Esophagus muscularis mucosa (tissue), 4 donors: ENCODE results near the gene ANKRD12.

Source experiments
- EP300 ChIP-seq: sonication (generic); formaldehyde crosslinking; IDR thresholded peaks from one replicate; pipeline ENCODE4 v1.6.1; 2017; ENCODE audit warnings: antibody characterized with exemption
- POLR2AphosphoS5 ChIP-seq, 2 donors: sonication (generic); formaldehyde crosslinking; IDR thresholded peaks; one replicate each; pipeline ENCODE4 v1.6.1; 2017; ENCODE audit warnings: antibody characterized with exemption in 2 of 2
- TF ChIP-seq, protein P1 (sequence below), 3 experiments: fragments of 200-600 bp in 2 of 3; fragments of 450-650 bp in 1 of 3; sonication (generic) in 2 of 3; IDR thresholded peaks; one replicate each; pipeline ENCODE4 v1.5.1; 2017 to 2019; ENCODE audit warnings: antibody characterized with exemption in 3 of 3, mild to moderate bottlenecking in 2 of 3, moderate library complexity in 1 of 3

DNA sequence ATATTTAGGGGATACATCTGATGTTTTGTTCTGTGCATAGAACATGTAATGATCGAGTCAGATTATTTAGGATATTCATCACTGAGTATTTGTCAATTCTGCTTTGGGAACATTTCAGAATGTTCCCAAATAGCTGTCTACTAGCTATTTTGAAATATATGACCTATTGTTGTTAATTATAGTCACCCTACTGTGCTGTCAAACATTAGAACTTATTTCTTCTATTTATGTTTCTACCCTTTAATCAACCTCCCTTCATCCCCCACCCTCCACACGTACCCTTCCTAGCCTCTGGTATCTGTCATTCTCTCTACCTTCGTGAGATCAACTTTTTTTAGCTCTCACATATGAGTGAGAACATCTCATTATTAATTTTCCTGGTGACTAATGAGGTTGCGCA, 40.9 kb downstream of the ANKRD12 start:
- TF ChIP-seq POLR2AphosphoS5 (IDR thresholded peaks at IDR 0.05), result no peak
- TF ChIP-seq, protein P1, sequence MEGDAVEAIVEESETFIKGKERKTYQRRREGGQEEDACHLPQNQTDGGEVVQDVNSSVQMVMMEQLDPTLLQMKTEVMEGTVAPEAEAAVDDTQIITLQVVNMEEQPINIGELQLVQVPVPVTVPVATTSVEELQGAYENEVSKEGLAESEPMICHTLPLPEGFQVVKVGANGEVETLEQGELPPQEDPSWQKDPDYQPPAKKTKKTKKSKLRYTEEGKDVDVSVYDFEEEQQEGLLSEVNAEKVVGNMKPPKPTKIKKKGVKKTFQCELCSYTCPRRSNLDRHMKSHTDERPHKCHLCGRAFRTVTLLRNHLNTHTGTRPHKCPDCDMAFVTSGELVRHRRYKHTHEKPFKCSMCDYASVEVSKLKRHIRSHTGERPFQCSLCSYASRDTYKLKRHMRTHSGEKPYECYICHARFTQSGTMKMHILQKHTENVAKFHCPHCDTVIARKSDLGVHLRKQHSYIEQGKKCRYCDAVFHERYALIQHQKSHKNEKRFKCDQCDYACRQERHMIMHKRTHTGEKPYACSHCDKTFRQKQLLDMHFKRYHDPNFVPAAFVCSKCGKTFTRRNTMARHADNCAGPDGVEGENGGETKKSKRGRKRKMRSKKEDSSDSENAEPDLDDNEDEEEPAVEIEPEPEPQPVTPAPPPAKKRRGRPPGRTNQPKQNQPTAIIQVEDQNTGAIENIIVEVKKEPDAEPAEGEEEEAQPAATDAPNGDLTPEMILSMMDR (IDR thresholded peaks at IDR 0.05), result no peak
- TF ChIP-seq EP300, result no peak
